GM12864 (cell line): ENCODE data around the gene ZBTB5.
"Not testable (repeated sequence)": the region's sequence is repeated elsewhere in the genome, so short reads cannot be mapped to it uniquely, and the experiment has no call there.

Experiments
- DNase-seq: peaks from one replicate; pipeline ENCODE4 v3.0.0-alpha.2; 2011; ENCODE audit warnings: low read depth
- H3K4me3 ChIP-seq: 2 replicates; pipeline ENCODE4 v1.5.1; 2011; ENCODE audit warnings: mild to moderate bottlenecking, low read depth, low read length, control low read depth
- TF ChIP-seq, protein P1 (sequence below): IDR thresholded peaks from 2 replicates; pipeline ENCODE4 v1.5.1; 2011; ENCODE audit warnings: low read depth, mild to moderate bottlenecking, moderate library complexity, low read length, control low read depth, inconsistent platforms; ENCODE audit errors: missing control alignments

ZBTB5 gene

DNA sequence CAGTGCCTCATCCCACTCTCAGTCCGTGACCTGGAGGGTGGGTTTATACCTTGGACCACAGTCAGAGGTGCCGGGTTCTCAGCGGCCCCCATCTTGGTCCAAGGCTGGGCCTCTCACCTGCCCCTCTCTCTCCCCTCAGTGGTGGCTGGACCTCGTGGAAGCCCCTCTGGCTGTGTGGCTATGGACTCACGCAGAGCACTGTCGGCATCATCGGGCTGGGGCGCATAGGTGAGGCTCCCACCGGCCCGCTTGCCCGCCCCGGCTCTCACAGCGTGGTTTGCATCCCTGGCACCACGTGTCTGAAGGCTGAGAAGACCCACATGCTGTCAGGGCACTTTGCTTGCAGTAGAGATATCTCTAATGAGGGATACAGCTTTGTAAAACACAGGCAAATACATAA, 36.9 kb downstream of the ZBTB5 start:
- no peak for DNase-seq
- TF ChIP-seq, protein P1, sequence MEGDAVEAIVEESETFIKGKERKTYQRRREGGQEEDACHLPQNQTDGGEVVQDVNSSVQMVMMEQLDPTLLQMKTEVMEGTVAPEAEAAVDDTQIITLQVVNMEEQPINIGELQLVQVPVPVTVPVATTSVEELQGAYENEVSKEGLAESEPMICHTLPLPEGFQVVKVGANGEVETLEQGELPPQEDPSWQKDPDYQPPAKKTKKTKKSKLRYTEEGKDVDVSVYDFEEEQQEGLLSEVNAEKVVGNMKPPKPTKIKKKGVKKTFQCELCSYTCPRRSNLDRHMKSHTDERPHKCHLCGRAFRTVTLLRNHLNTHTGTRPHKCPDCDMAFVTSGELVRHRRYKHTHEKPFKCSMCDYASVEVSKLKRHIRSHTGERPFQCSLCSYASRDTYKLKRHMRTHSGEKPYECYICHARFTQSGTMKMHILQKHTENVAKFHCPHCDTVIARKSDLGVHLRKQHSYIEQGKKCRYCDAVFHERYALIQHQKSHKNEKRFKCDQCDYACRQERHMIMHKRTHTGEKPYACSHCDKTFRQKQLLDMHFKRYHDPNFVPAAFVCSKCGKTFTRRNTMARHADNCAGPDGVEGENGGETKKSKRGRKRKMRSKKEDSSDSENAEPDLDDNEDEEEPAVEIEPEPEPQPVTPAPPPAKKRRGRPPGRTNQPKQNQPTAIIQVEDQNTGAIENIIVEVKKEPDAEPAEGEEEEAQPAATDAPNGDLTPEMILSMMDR: no peak
- no peak overlapping the region for H3K4me3 ChIP-seq

DNA sequence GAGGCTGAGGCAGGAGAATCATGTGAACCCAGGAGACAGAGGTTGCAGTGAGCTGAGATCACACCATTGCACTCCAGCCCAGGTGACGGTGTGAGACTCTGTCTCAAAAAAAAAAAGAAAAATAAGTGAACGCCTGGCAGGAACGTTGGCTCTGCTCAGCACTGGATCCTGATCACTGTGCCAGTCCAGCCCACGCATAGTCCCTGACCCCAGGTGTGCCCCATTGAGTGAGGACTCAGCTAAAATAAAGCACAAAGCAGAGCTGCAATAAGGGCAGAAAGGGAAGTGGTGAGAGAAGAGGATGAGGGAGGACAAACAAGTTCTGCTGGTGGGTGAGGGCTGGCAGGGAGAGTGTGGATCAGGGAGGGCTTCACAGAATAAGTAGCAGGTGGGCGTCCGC, 38.4 kb downstream of the ZBTB5 start:
- H3K4me3 ChIP-seq: no peak overlapping the region
- TF ChIP-seq, protein P1: no peak
- no peak for DNase-seq

DNA sequence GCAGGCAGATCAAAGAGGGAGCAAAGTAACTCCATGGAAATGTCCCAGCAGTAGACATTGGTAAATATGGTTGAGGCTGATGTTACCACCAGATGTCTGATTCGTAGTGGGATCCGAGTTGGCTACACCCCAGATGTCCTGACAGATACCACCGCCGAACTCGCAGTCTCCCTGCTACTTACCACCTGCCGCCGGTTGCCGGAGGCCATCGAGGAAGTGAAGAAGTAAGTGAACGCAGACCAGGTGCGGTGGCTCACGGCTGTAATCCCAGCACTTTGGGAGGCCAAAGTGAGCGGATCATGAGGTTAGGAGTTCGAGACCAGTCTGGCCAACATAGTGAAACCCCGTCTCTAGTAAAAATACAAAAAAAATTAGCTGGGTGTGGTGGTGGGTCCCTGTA, 38.8 kb downstream of the ZBTB5 start:
- not testable (repeated sequence) for DNase-seq, H3K4me3 ChIP-seq

- no peak for DNase-seq
- TF ChIP-seq, protein P1: no peak
Measured at GRCh38 chr9:37425298-37425752, 39.9 kb downstream of the ZBTB5 start.

GRCh38 chr9:37424686-37425297, 40.5 kb downstream of the ZBTB5 start:
- TF ChIP-seq, protein P1: no peak
- DNase-seq: no peak
- H3K4me3 ChIP-seq: peak overlapping the region; percentile 72; the same call in 1 of the 2 replicates

More at GRCh38 chr9:37425298-37425752, 39.9 kb downstream of the ZBTB5 start:
- no peak overlapping the region for H3K4me3 ChIP-seq

DNA sequence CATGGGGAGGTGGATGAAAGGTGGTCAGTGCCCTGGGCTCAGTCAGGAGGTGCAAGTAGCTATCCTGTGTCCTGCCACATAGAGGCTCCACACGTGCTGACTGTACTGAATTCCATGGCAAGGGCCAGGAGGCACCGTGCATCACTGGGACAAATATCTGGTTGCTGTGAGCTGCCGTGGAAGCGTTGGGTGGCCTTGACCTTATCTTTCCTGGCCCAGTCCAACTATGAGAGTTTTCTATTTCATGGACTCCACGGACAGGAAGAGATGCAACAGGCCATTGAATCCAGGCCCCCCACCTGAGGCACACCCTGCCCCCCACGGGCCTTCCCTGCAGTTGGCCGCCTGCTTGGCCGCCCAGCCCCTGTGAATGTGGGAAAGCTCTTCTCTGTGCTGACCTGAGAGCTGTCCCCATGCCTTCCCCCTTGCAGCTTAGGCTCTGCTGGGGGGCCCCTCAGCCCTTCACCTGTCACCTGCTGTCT, 41.0 kb downstream of the ZBTB5 start:
- TF ChIP-seq, protein P1: no peak
- peak overlapping the region; percentile 72 for H3K4me3 ChIP-seq

DNA sequence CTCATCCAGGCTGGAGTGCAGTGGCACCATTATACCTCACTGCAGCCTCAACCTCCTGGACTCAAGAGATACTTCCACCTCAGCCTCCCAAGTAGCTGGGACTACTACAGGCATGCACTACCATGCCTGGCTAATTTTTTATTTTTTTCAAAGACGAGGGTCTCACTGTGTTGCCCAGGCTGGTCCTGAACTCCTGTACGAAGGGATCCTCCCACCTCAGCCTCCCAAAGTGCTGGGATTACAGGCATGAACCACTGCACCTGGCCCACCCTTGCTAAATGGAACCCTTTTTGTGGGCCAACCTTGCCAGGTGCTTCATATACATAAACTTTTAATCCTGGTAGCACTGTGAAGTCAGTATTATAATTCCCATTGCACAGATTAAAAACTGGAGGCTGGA, 41.7 kb downstream of the ZBTB5 start:
- DNase-seq: no peak
- TF ChIP-seq, protein P1: no peak
- H3K4me3 ChIP-seq: peak overlapping the region; percentile 72

More for the DNA sequence above, 41.0 kb downstream of the ZBTB5 start:
- no peak for DNase-seq
